Thyroid gland (tissue), 4 donors: ENCODE data around the gene KPNA5. TPM values are rescaled to one million over a fixed set of nuclear protein-coding genes. Genes with fewer than 3 reads are reported as not detected.
"Not testable (repeated sequence)": the region's sequence is repeated elsewhere in the genome, so short reads cannot be mapped to it uniquely, and the experiment has no call there.

ENCODE experiments used
- DNase-seq, 2 donors: peaks; one replicate each; pipeline ENCODE4 v3.0.0-alpha.2; 2019
- H3K27ac ChIP-seq, 3 donors: fragments of 200-600 bp; sonication (generic); 1 replicate in 2 of 3; 2 replicates in 1 of 3; pipeline ENCODE4 v1.5.1; 2016 to 2019; ENCODE audit warnings: mild to moderate bottlenecking in 1 of 3, moderate library complexity in 1 of 3
- H3K27me3 ChIP-seq: fragments of 200-600 bp; sonication (generic); one replicate; pipeline ENCODE4 v1.5.1; 2019
- H3K36me3 ChIP-seq, 2 donors: fragments of 200-600 bp; sonication (generic); one replicate each; pipeline ENCODE4 v1.5.1; 2016 to 2019
- H3K4me1 ChIP-seq, 2 donors: fragments of 200-600 bp; sonication (generic); one replicate each; pipeline ENCODE4 v1.5.1; 2017 to 2019
- H3K4me3 ChIP-seq, 3 donors: fragments of 200-600 bp; sonication (generic); replicated peaks in 1 of 3; 1 replicate in 2 of 3; 2 replicates in 1 of 3; pipeline ENCODE4 v1.5.1; 2016; ENCODE audit warnings: mild to moderate bottlenecking in 1 of 3
- H3K9me3 ChIP-seq: fragments of 200-600 bp; sonication (generic); one replicate; pipeline ENCODE4 v1.5.1; 2017
- CTCF ChIP-seq, 6 experiments: fragments of 200-600 bp in 3 of 6; fragments of 450-650 bp in 3 of 6; sonication (generic) in 3 of 6; IDR thresholded peaks; one replicate each; pipeline ENCODE4 v1.5.1; 2016 to 2019; ENCODE audit warnings: antibody characterized with exemption in 6 of 6, mild to moderate bottlenecking in 2 of 6, inconsistent platforms in 1 of 6, moderate library complexity in 1 of 6
- POLR2A ChIP-seq, 2 donors: fragments of 450-650 bp; IDR thresholded peaks; one replicate each; pipeline ENCODE4 v1.6.1; 2017; ENCODE audit warnings: antibody characterized with exemption in 2 of 2, mild to moderate bottlenecking in 2 of 2, moderate library complexity in 1 of 2
- WGBS, 2 donors: methylation state at CpG; one replicate each; pipeline ENCODE4 v1.1.5; 2017; 5-methylcytosine and 5-hydroxymethylcytosine counted together
- intact Hi-C: fragments of 100-400 bp; cut with DNase I; formaldehyde crosslinking; loops from one replicate; pipeline ENCODE4 v1.15.1; 2023
- total RNA-seq, 4 donors: library from RNA; depleted of rRNA; stranded (reverse); fragments of >200 nt; gene quantifications; one replicate each; pipeline ENCODE4 v1.2.3, GENCODE V29; 2016

The KPNA5 gene
- total RNA-seq, 4 donors from 2014 or later, result 17.7 to 26.1 (median 22.4) TPM

- no peak overlapping the region for H3K27ac ChIP-seq
- H3K36me3 ChIP-seq, result no peaks in the 10 kb centered on the region
- no peak for DNase-seq
- intact Hi-C loops, result no loop called here
- WGBS, 2 donors, result 96 to 99% methylated on average over 2 of the region's 2 CpGs
- no peaks in the 10 kb centered on the region for H3K27me3 ChIP-seq
- peaks cover 0 to 6% of the 10 kb centered on the region in 2 donors for H3K4me1 ChIP-seq
- no peak overlapping the region for H3K4me3 ChIP-seq
- H3K9me3 ChIP-seq, result no peaks in the 10 kb centered on the region
- no peak for TF ChIP-seq POLR2A (IDR thresholded peaks at IDR 0.05)
- TF ChIP-seq CTCF (IDR thresholded peaks at IDR 0.05), result no peak
These were observed 4.5 kb downstream of the KPNA5 start for GRCh38 chr6:116685437-116685993.

- H3K4me1 ChIP-seq, H3K27me3 ChIP-seq, intact Hi-C loops, H3K36me3 ChIP-seq, H3K9me3 ChIP-seq, DNase-seq, H3K27ac ChIP-seq, H3K4me3 ChIP-seq: not testable (repeated sequence)
- WGBS, 2 donors, result 86 to 96% methylated on average over 2 of the region's 2 CpGs
These were observed 5.6 kb downstream of the KPNA5 start for GRCh38 chr6:116686475-116687101.

GRCh38 chr6:116691154-116691553 is 10.1 kb downstream of the KPNA5 start:
- H3K9me3 ChIP-seq, result no peaks in the 10 kb centered on the region
- intact Hi-C loops, result no loop called here
- H3K27ac ChIP-seq, result no peak overlapping the region
- no peaks in the 10 kb centered on the region for H3K36me3 ChIP-seq
- H3K4me1 ChIP-seq, result peaks cover 0 to 6% of the 10 kb centered on the region in 2 donors
- no peak for DNase-seq
- H3K27me3 ChIP-seq, result no peaks in the 10 kb centered on the region
- 94 to 97% methylated on average over 5 of the region's 5 CpGs for WGBS, 2 donors
- no peak for TF ChIP-seq POLR2A (IDR thresholded peaks at IDR 0.05)
- TF ChIP-seq CTCF (IDR thresholded peaks at IDR 0.05), result no peak
- no peak overlapping the region for H3K4me3 ChIP-seq

GRCh38 chr6:116692873-116693272 is 11.9 kb downstream of the KPNA5 start:
- H3K27ac ChIP-seq, H3K4me1 ChIP-seq, H3K4me3 ChIP-seq, DNase-seq, H3K27me3 ChIP-seq, H3K9me3 ChIP-seq, H3K36me3 ChIP-seq, intact Hi-C loops: not testable (repeated sequence)
- WGBS, 2 donors, result 93 to 99% methylated on average over 4 of the region's 4 CpGs

- DNase-seq, H3K27me3 ChIP-seq, H3K4me1 ChIP-seq, H3K9me3 ChIP-seq, H3K27ac ChIP-seq, intact Hi-C loops, H3K4me3 ChIP-seq, H3K36me3 ChIP-seq: not testable (repeated sequence)
- 94 to 98% methylated on average over 3 of the region's 3 CpGs for WGBS, 2 donors
These were observed 12.3 kb downstream of the KPNA5 start for GRCh38 chr6:116693275-116693674.

- intact Hi-C loops, result no loop called here
- TF ChIP-seq CTCF (IDR thresholded peaks at IDR 0.05) (no peak), POLR2A (IDR thresholded peaks at IDR 0.05) (no peak)
- no peaks in the 10 kb centered on the region for H3K9me3 ChIP-seq
- H3K4me3 ChIP-seq, result no peak overlapping the region
- H3K27ac ChIP-seq, result no peak overlapping the region
- H3K4me1 ChIP-seq, result no peaks in the 10 kb centered on the region
- 90 to 93% methylated on average over 2 of the region's 2 CpGs for WGBS, 2 donors
- DNase-seq, result no peak
- no peaks in the 10 kb centered on the region for H3K27me3 ChIP-seq
- H3K36me3 ChIP-seq, result no peaks in the 10 kb centered on the region
These were observed 14.4 kb downstream of the KPNA5 start for GRCh38 chr6:116695401-116695800.
